ENCODE results near the gene LRP1.

GRCh38 chr12:57224973-57225679, 96.8 kb downstream of the LRP1 start:
- TF ChIP-seq POLR2AphosphoS5 (IDR thresholded peaks at IDR 0.05; ENCODE audit: insufficient read depth in 1 of 2, low read depth in 1 of 2) (no peak), CTCF (IDR thresholded peaks at IDR 0.05) (no peak)

All from vagina (tissue), 2 donors.